GM12865 (cell line): ENCODE data around the gene ZNF490.
"Not testable (repeated sequence)": the region's sequence is repeated elsewhere in the genome, so short reads cannot be mapped to it uniquely, and the experiment has no call there.

ENCODE experiments used
- DNase-seq: peaks from one replicate; pipeline ENCODE4 v3.0.0; 2010; ENCODE audit warnings: low read depth
- H3K4me3 ChIP-seq: 2 replicates; pipeline ENCODE4 v1.5.1; 2011; ENCODE audit warnings: mild to moderate bottlenecking, low read depth, low read length, control low read depth
- TF ChIP-seq, protein P1 (sequence below): IDR thresholded peaks from 2 replicates; pipeline ENCODE4 v1.5.1; 2011; ENCODE audit warnings: low read length, control low read depth, low read depth, inconsistent platforms; ENCODE audit not compliant: insufficient read depth; ENCODE audit errors: missing control alignments

The ZNF490 gene

DNA sequence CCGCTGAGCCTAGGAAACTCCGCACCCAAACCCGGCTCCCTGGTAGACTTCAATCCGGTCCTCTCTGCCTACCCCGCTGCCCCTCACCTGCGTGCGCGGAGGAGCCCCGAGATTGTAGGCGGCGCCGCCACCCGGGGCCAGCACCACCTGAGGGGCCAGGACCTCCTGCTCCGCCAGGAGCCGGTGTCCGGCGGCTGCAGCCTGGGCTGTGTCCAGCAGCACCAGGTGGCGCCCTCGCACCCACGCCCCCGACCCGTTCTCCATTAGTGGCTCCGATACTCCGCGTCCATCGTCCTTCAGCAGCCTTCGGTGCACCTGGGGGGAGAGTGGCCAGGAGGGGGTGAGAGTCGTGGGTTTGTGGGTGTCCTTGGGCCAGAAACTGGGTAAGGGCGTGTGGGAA lies 37.5 kb upstream of the ZNF490 start:
- TF ChIP-seq, protein P1, sequence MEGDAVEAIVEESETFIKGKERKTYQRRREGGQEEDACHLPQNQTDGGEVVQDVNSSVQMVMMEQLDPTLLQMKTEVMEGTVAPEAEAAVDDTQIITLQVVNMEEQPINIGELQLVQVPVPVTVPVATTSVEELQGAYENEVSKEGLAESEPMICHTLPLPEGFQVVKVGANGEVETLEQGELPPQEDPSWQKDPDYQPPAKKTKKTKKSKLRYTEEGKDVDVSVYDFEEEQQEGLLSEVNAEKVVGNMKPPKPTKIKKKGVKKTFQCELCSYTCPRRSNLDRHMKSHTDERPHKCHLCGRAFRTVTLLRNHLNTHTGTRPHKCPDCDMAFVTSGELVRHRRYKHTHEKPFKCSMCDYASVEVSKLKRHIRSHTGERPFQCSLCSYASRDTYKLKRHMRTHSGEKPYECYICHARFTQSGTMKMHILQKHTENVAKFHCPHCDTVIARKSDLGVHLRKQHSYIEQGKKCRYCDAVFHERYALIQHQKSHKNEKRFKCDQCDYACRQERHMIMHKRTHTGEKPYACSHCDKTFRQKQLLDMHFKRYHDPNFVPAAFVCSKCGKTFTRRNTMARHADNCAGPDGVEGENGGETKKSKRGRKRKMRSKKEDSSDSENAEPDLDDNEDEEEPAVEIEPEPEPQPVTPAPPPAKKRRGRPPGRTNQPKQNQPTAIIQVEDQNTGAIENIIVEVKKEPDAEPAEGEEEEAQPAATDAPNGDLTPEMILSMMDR = no peak
- no peak overlapping the region for H3K4me3 ChIP-seq
- no peak for DNase-seq

DNA sequence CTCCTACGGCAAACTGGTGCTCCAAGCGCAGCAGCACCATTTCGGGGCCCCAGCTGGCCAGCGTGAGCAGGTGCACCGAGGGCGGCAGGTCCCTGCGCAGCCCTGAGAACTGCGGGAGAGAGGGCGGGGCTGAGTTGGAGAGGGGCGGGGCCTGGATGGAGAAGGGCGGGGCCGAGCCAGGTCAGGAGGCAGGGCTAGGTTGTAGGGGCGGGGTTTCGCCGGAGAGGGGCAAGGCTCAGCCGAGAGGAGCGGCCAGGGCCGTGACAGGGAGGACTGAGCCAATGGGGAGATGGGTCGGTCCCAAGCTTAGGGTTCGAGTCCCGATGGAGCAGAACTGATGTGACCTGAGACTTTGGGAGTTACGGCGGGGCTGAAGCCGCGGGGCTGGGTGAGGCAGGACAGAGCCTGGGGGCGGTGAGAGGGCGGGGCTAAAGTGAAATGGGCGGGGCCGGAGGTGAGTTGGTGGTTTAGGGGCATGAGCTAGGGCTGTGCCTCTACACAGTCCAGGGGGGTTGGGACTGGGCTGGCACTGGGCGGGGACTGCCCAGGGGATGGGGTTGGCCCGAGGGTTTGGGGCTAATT lies 37.0 kb upstream of the ZNF490 start:
- no peak overlapping the region for H3K4me3 ChIP-seq
- TF ChIP-seq, protein P1 = no peak
- DNase-seq = peak; percentile 24

DNA sequence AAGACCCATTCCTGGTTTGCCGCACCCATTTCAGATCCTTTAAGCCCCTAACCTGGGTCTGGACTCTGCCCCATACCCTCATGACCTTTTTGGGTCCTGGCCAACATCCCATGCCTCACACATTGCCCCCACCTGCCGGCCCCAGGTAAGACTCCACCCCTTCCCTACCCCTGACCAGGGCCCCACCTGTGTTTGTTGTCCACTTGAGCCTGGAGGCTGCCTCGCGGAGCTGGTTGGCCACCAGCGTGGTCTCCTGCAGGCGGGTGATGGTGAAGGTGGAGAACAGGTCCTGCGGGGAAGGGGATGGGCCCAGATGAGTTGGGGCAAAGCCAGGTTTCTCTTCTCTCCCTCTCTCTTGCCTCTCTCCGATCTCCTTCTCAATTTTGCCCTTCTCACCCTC lies 36.4 kb upstream of the ZNF490 start:
- DNase-seq = no peak
- TF ChIP-seq, protein P1 = no peak
- H3K4me3 ChIP-seq = no peak overlapping the region

DNA sequence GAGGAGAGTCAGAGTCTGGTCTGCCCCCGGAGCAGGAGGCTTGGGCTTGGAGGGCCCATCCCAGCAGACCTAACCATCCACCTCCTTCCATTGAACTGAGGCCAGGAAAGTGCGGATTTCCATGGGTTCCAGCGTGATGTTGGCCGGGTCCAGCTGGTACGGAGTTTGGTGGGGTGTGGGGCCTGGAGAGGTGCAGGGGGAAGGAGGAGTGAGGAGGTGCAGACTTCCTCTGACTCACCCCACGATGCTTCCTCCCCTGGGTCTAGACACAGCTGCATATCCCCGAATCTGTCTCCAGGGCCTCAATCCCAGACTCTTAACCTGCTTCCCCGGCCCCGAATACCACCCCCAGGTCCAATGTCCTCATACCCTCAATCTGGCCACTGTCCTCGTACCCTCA lies 35.9 kb upstream of the ZNF490 start:
- no peak overlapping the region for H3K4me3 ChIP-seq
- no peak for DNase-seq
- TF ChIP-seq, protein P1 = no peak

GRCh38 chr19:12643716-12644115 lies 33.1 kb upstream of the ZNF490 start:
- DNase-seq, H3K4me3 ChIP-seq: not testable (repeated sequence)

GRCh38 chr19:12642506-12642905 lies 31.9 kb upstream of the ZNF490 start:
- TF ChIP-seq, protein P1 = no peak
- H3K4me3 ChIP-seq = no peak overlapping the region
- no peak for DNase-seq

DNA sequence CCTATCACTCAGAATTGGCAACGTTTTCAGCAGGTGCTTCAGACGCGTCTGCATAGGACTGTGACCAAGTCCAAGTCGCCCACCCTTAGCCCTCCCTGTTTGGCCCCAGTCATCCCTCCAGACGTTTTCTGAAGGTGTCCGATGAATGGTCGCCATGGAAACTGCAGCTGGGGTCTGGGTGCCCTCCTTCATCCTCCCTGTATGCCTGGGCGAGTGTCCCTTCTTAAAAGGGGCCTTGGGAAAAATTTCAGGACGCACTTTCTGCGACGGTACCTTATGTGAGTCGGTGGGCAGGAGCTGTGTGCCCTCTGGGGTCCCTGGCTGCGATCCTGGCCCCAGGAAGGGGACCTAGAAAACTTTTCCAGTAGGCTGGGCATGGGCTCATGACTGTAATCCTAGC lies 30.8 kb upstream of the ZNF490 start:
- no peak overlapping the region for H3K4me3 ChIP-seq
- TF ChIP-seq, protein P1 = no peak
- no peak for DNase-seq
